B cell (primary cell): ENCODE data around the gene ITSN1. TPM values are rescaled to one million over a fixed set of nuclear protein-coding genes. Genes with fewer than 3 reads are reported as not detected.
A peak's percentile ranks its signal among the peaks of the same experiment; 100 is the strongest.

Experiments used
- ATAC-seq: fragments of 200-7000 bp; cut with Tn5 transposase; one replicate; pipeline ENCODE4 v1.10.0; 2021; ENCODE audit warnings: low read depth, mild to moderate bottlenecking, moderate number of reproducible peaks, moderate library complexity
- CTCF ChIA-PET: fragments of 350-600 bp; sonication (Branson Sonifier 250); formaldehyde crosslinking; loops from one replicate; lab custom pipeline; 2021; ENCODE audit warnings: antibody characterized with exemption, inconsistent platforms; lab: Charles Lee
- POLR2A ChIA-PET: fragments of 350-600 bp; sonication (Branson Sonifier 250); formaldehyde crosslinking; loops from one replicate; lab custom pipeline; 2021; ENCODE audit warnings: antibody characterized with exemption; lab: Charles Lee
- DNase-seq: peaks from one replicate; pipeline ENCODE4 v3.0.0; 2013
- H2AFZ ChIP-seq: 2 replicates; pipeline ENCODE4 v1.6.1; 2012; ENCODE audit warnings: mild to moderate bottlenecking, low read depth, low read length; ENCODE audit not compliant: insufficient read depth, poor library complexity, severe bottlenecking
- H3K27ac ChIP-seq, 2 donors: 1 replicate in 1 of 2; 2 replicates in 1 of 2; pipeline ENCODE4 v1.5.1; 2012 to 2013; ENCODE audit warnings: low read length in 2 of 2, mild to moderate bottlenecking in 2 of 2, moderate library complexity in 1 of 2
- H3K27me3 ChIP-seq, 4 experiments: fragments of 200-600 bp in 1 of 4; sonication (generic) in 1 of 4; replicated peaks in 1 of 4; 1 replicate in 2 of 4; 2 replicates in 2 of 4; pipeline versions ENCODE4 v1.6.1 to v1.7.0; 2013 to 2016; ENCODE audit warnings: low read length in 3 of 4, mild to moderate bottlenecking in 2 of 4, mixed read lengths in 1 of 4, moderate library complexity in 1 of 4; ENCODE audit not compliant: insufficient read depth in 4 of 4, control insufficient read depth in 3 of 4; ENCODE audit errors: control extremely low read depth in 1 of 4
- H3K36me3 ChIP-seq, 2 experiments: replicated peaks in 1 of 2; 1 replicate in 1 of 2; 2 replicates in 1 of 2; pipeline versions ENCODE4 v1.6.1 to v1.7.1; 2013; ENCODE audit warnings: low read length in 1 of 2; ENCODE audit not compliant: insufficient read depth in 2 of 2, control insufficient read depth in 1 of 2; ENCODE audit errors: control extremely low read depth in 1 of 2, extremely low read depth in 1 of 2
- H3K4me1 ChIP-seq, 2 donors: fragments of 200-600 bp in 1 of 2; sonication (generic) in 1 of 2; 1 replicate in 1 of 2; 2 replicates in 1 of 2; pipeline versions ENCODE4 v1.5.1 to v1.6.1; 2013 to 2017; ENCODE audit warnings: low read length in 2 of 2; ENCODE audit not compliant: control insufficient read depth in 2 of 2, insufficient read depth in 2 of 2
- H3K4me2 ChIP-seq: replicated peaks from 2 replicates; pipeline ENCODE3; 2012; ENCODE audit warnings: mild to moderate bottlenecking, low read depth, low read length; ENCODE audit not compliant: poor library complexity, severe bottlenecking
- H3K4me3 ChIP-seq, 5 experiments: fragments of 200-600 bp in 1 of 5; sonication (generic) in 1 of 5; 1 replicate in 3 of 5; 2 replicates in 2 of 5; pipeline versions ENCODE4 v1.5.1 to v1.7.0; 2011 to 2016; ENCODE audit warnings: low read length in 4 of 5, mild to moderate bottlenecking in 4 of 5, low read depth in 2 of 5, control low read depth in 1 of 5, moderate library complexity in 1 of 5; ENCODE audit not compliant: insufficient read depth in 1 of 5; ENCODE audit errors: control extremely low read depth in 1 of 5, extremely low read depth in 1 of 5
- H3K79me2 ChIP-seq: fragments of 200-600 bp; sonication (generic); one replicate; pipeline ENCODE4 v1.6.0; 2016; ENCODE audit warnings: low read length; ENCODE audit not compliant: control insufficient read depth, insufficient read depth
- H3K9ac ChIP-seq: fragments of 200-600 bp; sonication (generic); 2 replicates; pipeline ENCODE4 v1.6.1; 2017; ENCODE audit warnings: mild to moderate bottlenecking, low read length, moderate library complexity
- H3K9me3 ChIP-seq, 3 donors: one replicate each; pipeline versions ENCODE4 v1.6.1 to v1.7.1; 2013; ENCODE audit warnings: low read length in 2 of 3; ENCODE audit not compliant: control insufficient read depth in 2 of 3, insufficient read depth in 1 of 3; ENCODE audit errors: control extremely low read depth in 1 of 3
- H4K20me1 ChIP-seq: 2 replicates; pipeline ENCODE4 v1.6.0; 2012; ENCODE audit warnings: mild to moderate bottlenecking, low read length; ENCODE audit not compliant: insufficient read depth, control insufficient read depth, poor library complexity, severe bottlenecking
- H3K27ac Mint-ChIP-seq: one replicate; pipeline ENCODE4 v1.8.0; 2021; ENCODE audit warnings: mixed read lengths
- H3K27me3 Mint-ChIP-seq: one replicate; pipeline ENCODE4 v1.8.0; 2021; ENCODE audit warnings: mixed read lengths
- H3K4me1 Mint-ChIP-seq: one replicate; pipeline ENCODE4 v1.8.0; 2021; ENCODE audit warnings: mixed read lengths
- H3K4me3 Mint-ChIP-seq: one replicate; pipeline ENCODE4 v1.8.0; 2021; ENCODE audit warnings: mixed read lengths
- H3K9me3 Mint-ChIP-seq: one replicate; pipeline ENCODE4 v1.8.0; 2022; ENCODE audit warnings: mixed read lengths; ENCODE audit not compliant: insufficient read depth
- CTCF ChIP-seq: fragments of 200-600 bp; IDR thresholded peaks from one replicate; pipeline ENCODE4 v1.8.0; 2022; ENCODE audit warnings: antibody characterized with exemption, mild to moderate bottlenecking
- EZH2 ChIP-seq: IDR thresholded peaks from 2 replicates; pipeline ENCODE4 v1.6.1; 2012; ENCODE audit warnings: borderline replicate concordance, low read depth, mild to moderate bottlenecking, moderate library complexity, low read length; ENCODE audit not compliant: insufficient read depth, poor library complexity, severe bottlenecking
- WGBS: methylation state at CpG from one replicate; pipeline ENCODE4 v1.1.5; 2013; ENCODE audit warnings: missing lambda C conversion rate; ENCODE audit not compliant: insufficient coverage; 5-methylcytosine and 5-hydroxymethylcytosine counted together
- intact Hi-C: fragments of 100-400 bp; cut with micrococcal nuclease; formaldehyde crosslinking; loops from one replicate; pipeline ENCODE4 v1.10.0; 2022
- polyA plus RNA-seq: library from polyadenylated mRNA; depleted of rRNA; stranded (reverse); fragments of >200 nt; gene quantifications from 2 replicates; pipeline ENCODE4 v1.2.3, GENCODE V29; 2012
- total RNA-seq, 2 donors: library from RNA; stranded (reverse); fragments of 120-200 nt in 1 of 2; gene quantifications; 1 replicate in 1 of 2; 2 replicates in 1 of 2; pipeline versions ENCODE4 v1.2.3 to v1.2.4, GENCODE V29; 2013 to 2022

ITSN1 gene
- total and polyA plus RNA-seq, 2 donors (not counting 1 experiment from before 2014, with no cell fraction given) = 0.31 to 2.4 TPM

GRCh38 chr21:33924079-33924765 is 281.9 kb downstream of the ITSN1 start:
- H3K4me2 ChIP-seq = peak overlapping the region; percentile 31
- H3K4me3 Mint-ChIP-seq = no peak overlapping the region
- peak; percentile 85 for DNase-seq

More at GRCh38 chr21:33924079-33924765, 281.9 kb downstream of the ITSN1 start:
- no peak overlapping the region for H3K27ac ChIP-seq
- H3K9ac ChIP-seq = no peak overlapping the region
- Mint-ChIP-seq H3K9me3 (no peaks in the 10 kb centered on the region), H3K27ac (no peak overlapping the region), H3K27me3 (peaks cover 3% of the 10 kb centered on the region), H3K4me1 (peaks cover 3% of the 10 kb centered on the region)
- 29% methylated on average over 10 of the region's 13 CpGs for WGBS
- H4K20me1 ChIP-seq = no peaks in the 10 kb centered on the region
- H3K79me2 ChIP-seq = no peaks in the 10 kb centered on the region
- no peaks in the 10 kb centered on the region for H3K9me3 ChIP-seq
- intact Hi-C loops = loop anchor here (2.0 to 5.0 kb wide), 5 partner anchors 95 to 707 kb away; partner anchors contain the start of genes MRPS6 and SLC5A3
- CTCF ChIA-PET = interaction anchor here (0.6 to 10.0 kb wide), 83 partner anchors 9 to 713 kb away, joined by 3 to 632 read pairs (median 5); partner anchors contain the start of genes ATP5PO, DNAJC28, KCNE2 and MRPS6
- peak overlapping the region; percentile 68 for H2AFZ ChIP-seq
- TF ChIP-seq CTCF = peak; percentile 92
- no peak for TF ChIP-seq EZH2
- ATAC-seq = peak; percentile 95
- peaks cover 0 to 3% (median 0%) of the 10 kb centered on the region in 4 experiments for H3K27me3 ChIP-seq
- H3K4me1 ChIP-seq = peaks cover 0 to 5% of the 10 kb centered on the region in 2 donors
- H3K36me3 ChIP-seq = no peaks in the 10 kb centered on the region
- POLR2A ChIA-PET = interaction anchor here (0.9 to 1.1 kb wide), 2 partner anchors 24 to 149 kb away, joined by 3 read pairs; partner anchors contain the start of genes MRPS6 and SLC5A3
- H3K4me3 ChIP-seq = no peak overlapping the region
